HG03280 (cell line): ENCODE measurements around the gene CCDC195.
"Not testable (repeated sequence)": the region's sequence is repeated elsewhere in the genome, so short reads cannot be mapped to it uniquely, and the experiment has no call there.

ENCODE experiments used
- ATAC-seq: cut with Tn5 transposase; IDR thresholded peaks from one replicate; pipeline ENCODE4 v1.9.1; 2021; ENCODE audit warnings: mild to moderate bottlenecking, moderate library complexity; ENCODE audit not compliant: unreplicated experiment

CCDC195 gene

DNA sequence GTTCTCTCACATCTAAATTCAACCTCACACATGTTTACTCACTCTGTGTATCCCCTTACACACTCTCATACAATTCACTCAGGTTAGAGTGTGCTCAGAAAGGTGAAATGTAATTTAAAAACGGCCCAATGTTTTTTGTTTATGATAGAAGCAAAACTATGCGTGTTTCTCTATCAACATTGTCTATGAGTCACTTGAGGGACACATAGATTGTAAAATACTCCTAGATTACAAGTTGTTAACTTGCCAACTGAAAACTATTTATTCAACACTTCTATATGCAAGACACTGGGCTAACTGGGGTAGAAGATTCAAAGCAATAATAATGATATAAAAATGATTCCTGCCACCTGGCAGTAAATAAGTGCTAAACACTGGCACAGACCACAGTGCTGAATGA, 24.6 kb downstream of the CCDC195 start:
- ATAC-seq = no peak

DNA sequence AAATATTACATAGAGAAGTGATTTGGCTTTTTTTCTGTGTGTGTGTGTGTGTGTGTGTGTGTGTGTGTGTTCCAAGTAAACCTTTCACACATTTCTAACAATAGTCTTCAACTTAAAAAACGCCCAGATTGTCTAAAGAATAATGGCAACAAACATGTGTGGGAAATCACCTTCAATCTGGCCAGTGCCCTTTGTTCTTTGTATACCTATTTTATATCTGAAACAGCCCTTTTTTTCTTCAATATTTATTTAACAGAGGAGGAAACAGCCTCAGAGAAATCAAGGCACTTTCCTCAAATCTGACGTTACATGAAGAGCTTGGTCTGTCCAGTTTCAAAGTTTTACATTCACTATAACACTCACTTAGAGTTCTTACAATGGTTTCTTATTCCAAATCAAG, 25.3 kb downstream of the CCDC195 start:
- no peak for ATAC-seq

DNA sequence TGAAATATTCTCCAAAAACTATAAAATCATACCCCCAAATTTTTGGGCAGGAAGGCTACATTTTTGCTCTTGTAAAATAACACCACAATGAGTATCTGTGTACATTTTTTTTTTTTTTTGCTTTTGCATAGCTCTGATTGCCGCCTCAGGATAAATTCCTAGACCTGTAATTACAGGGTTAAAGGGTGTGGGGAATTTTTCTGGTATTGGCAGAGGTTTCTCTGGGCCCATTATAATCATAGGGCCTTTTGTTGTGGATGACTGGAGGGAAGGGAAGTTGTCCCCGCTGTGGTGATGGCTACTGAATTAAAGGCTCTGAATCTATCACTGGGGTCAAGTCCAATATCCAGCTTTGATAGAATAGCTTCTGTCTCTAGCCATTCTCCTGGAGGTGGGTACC, 26.6 kb downstream of the CCDC195 start:
- ATAC-seq = no peak

DNA sequence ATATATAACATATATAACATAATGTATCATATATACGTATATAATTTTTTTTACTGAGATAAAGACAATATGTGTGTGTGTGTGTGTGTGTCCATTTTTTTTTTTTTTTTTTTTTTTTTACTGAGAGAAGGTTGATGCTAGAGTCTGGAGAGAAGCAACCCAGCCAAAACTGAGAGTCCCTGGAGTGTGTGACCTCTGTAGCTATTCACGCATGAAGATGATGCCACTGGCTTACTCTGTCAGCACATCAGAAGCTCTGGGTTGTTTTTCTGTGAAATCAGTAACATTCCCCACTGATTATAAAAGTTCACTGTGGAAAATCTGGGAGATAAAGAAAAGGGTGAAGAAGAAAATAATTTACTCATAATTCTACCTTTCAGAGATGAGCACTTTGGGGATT, 27.2 kb downstream of the CCDC195 start:
- ATAC-seq = no peak

DNA sequence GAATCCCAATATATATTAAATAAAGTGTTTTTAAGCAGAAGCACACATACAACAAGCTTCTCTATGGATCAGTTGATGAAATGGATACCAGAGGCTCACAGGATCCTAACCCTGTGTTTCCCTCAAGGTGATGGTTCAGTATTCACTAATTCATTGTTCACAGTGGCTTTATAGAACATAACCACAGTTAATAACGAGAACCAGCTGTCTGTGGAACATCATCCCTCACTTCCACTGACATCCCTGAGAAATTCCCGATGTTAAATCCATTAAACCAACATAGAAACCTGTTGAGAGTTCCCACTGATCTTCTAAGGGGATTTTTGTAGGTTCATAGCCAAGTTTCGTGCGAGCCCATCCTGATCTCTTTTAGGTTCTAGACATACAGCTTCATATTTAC, 29.0 kb downstream of the CCDC195 start:
- ATAC-seq = no peak

DNA sequence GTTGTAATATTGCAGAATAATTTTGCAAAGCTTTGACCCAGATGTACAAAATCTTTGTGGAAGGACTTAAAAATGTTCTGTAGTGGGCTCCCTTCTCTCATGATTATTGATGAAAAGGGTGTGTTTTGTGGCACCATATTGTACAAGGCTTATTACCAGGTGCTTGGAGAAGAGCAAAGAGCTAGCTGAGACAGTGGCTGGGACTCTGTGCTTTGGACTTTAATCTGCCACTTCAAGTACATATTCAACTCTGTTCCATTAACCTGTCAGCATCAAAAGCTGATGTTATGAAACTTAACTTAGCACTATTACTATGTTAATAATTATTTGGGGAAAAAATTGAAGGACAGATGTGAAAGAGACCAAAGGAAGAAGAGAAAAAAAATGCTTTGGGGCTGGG, 31.0 kb downstream of the CCDC195 start:
- ATAC-seq = no peak

DNA sequence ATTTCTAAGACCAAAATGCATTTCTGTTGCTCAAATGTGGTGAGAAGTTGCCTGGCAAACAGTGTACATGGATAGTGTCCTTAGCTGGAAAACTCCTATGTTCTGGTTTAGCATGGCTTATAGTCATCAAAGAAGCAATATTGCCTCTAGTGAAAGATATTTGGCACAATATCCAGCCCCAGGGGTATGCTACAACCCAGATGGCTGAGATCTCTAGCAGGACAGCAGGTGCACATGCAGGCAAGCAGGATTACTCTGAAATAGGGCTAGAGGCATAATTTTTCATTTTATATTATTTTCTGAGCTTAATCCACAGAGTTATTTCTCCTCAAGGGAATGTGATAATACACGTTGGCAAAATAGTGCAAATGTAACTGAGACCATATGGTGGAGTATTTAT, 34.0 kb downstream of the CCDC195 start:
- ATAC-seq = no peak

DNA sequence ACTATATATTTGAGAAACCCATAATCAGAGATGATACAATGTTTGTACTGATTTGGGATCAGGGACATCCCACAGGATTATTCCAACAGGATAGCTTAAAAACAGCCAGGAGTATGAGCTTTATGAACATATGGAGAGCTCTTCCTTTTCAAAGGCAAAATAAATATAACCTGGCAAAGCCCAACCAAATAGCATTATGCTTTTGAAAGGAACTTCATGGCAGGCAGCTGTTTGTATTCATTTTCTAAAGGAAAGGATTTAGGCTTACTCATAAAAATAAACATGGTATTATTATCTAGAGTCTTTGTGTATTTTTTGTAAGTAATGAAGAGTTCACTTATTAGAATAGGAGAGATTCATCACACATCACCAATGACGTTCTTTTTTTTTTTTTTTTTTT, 44.4 kb downstream of the CCDC195 start:
- no peak for ATAC-seq

DNA sequence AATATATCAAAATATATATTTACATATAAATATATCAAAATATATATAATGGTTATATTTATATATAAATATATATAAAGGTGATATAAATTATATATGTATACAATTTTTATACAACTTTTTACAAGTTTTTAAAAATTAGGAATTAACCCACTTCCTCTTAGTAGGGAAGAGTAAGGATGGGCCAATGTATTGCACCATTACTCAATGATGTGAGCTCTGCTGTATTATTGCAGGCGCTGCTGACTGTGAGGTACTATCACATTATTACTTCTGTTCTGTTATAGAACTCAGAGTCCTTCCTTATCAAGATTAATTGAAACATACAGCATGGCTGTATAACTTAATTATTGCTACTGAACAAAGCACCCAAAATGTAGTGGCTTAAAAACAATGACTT, 46.0 kb downstream of the CCDC195 start:
- no peak for ATAC-seq

DNA sequence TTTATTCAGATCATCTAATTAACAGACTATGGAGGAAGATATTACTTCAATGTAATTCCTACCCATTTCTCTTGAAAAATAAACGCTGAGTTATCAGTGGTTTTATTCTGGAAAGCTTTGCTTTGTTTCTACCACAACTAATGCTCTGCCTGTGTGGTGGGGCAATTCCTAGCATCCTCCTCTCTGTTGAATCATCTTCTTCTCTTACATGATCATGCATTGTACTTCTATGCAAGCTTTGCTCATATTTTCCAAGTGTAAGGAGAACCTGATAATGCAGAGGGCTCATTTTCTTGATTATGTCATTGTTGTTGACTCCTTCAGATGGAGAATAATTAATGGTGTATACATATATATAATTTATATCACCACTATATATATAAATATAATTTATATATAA, 46.7 kb downstream of the CCDC195 start:
- ATAC-seq = no peak

DNA sequence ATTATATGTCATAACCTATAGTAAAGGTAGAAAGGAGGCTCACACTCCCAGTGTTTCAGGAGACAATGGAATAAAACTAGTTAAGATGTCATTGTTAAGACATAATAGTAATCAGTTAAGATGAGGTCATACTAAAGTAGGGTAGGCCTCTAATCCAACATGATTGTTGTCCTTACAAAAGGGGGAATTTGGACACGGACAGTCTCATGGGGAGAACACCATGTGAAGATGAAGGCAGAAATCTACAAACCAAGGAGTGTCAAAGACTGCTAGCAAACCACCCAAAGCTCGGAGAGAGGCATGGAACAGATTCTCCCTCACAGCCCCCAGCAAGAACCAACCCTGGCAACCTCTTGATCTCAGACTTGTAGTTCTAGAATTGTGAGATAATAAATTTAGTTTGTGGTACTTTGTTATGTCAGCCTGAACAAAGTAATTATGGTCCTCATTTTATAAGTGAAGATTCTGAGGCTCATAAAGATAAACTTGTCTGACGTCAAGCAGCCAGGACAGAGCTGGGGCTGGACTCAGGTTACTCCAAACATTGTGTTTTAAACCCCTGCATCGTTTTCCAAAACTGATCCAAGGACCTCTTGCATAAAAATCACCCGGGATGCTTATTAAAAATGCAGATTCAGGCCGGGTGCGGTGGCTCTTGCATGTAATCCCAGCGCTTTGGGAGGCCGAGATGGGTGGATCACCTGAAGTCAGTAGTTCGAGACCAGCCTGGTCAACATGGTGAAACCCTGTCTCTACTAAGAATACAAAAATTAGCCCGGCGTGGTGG, 47.8 kb downstream of the CCDC195 start:
- no peak for ATAC-seq

DNA sequence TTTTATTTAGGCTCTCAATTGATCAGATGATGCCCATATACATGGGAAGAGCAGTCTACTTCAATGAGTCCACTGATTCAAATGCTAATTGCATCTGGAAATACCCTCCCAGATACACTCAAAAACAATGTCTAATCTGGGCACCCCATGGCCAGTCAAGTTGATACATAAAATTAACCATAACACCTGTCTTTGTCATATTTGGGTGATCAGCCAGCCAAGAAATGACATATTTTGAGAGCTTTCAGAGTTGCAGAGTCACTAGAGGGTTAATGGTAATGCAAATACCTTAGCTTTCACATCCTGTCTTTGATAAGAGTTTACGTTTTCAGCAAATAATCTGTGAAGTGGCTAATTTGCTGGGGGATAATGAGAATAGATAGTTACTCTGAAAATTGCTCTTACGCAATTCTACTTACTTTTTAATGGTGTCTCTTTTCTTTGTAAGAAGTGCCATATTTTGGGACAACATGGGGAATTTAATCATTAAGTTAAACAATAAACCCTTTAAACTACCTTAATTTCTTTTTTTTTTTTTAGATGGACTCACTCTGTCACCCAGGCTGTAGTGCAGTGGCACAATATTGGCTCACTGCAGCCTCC, 49.1 kb downstream of the CCDC195 start:
- peak; percentile 94 for ATAC-seq

DNA sequence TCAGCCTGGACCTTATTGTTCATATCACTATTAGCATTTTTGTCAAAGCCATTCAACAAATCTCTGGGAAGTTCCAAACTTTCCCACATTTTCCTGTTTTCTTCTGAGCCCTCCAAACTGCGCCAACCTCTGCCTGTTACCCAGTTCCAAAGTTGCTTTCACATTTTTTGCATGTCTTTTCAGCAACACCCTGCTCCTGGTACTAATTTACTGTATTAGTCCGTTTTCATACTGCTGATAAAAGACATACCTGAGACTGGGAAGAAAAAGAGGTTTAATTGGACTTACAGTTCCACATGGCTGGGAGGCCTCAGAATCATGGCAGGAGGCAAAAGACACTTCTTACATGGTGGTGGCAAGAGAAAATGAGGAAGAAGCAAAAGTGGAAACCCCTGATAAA, 52.8 kb downstream of the CCDC195 start:
- ATAC-seq = not testable (repeated sequence)

DNA sequence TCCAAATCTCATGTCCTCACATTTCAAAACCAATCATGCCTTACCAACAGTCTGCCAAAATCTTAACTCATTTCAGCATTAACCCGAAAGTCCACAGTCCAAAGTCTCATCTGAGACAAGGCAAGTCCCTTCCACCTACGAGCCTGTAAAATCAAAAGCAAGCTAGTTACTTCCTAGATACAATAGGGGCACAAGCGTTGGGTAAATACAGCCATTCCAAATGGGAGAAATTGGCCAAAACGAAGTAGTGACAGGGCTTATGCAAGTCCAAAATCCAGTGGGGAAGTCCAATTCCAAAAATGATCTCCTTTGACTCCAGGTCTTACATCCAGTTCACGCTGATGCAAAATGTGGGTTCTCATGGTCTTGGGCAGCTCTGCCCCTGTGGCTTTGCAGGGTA, 54.5 kb downstream of the CCDC195 start:
- not testable (repeated sequence) for ATAC-seq

DNA sequence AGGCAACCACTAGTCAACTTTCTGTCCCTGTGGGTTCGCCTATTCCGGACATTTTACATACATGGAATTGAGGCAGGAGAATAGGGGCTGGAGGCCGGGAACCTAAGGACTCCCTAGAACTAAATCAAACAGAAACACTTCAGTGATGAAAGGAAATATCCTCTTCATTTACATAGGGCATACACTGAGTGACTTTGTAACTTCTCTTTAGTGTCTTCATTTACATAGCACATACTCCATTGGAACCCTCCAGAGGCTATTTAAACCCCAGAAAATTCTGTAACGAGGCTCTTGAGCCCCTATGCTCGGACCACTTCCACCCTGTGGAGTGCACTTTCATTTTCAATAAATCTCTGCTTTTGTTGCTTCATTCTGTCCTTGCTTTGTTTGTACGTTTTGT, 56.5 kb downstream of the CCDC195 start:
- ATAC-seq = no peak

DNA sequence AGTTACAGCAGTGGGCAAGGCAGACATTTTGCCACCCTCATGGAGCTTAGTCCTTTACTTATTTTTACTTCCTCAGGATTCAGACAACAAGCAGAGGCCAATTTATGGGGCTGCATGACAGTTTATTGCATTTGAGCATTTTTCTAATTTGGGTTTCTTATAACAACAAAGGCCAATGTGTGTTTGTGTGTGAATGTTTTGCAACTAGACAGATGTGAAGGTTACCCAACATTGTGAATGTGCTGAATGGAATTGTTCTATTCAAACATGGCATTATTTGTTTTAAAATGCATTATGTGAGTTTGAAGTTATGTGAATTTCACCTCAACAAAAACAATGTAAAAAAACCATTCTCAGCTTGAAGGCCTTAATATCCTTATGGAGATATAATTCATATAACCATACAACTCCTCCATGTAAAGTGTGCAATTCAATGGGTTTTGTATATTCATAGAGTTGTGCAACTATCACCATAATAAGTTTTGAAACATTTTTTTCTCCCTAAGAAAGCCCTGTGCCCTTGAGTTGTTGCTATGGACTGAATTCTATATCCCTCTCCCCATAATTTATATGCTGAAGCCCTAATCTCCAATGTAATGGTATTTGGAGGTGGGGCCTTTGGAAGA, 57.3 kb downstream of the CCDC195 start:
- ATAC-seq = no peak

DNA sequence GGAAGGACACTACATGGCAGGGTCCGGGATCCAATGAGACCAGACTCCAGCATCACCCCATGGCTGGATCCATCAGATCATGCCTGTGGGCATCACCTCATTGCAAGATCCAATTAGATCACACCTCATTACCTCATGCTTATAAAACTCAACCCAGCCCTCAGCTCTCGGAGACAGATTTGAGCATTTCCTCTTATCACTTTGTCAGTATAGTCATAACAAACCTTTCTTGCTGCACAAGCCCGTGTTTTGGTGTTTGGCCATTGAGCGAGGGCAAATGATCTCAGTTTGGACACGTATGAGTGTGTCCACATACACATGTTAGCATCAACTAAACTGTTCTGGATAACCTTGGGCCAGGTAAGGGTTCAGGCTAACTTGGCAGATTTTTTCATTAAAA, 58.8 kb downstream of the CCDC195 start:
- no peak for ATAC-seq

DNA sequence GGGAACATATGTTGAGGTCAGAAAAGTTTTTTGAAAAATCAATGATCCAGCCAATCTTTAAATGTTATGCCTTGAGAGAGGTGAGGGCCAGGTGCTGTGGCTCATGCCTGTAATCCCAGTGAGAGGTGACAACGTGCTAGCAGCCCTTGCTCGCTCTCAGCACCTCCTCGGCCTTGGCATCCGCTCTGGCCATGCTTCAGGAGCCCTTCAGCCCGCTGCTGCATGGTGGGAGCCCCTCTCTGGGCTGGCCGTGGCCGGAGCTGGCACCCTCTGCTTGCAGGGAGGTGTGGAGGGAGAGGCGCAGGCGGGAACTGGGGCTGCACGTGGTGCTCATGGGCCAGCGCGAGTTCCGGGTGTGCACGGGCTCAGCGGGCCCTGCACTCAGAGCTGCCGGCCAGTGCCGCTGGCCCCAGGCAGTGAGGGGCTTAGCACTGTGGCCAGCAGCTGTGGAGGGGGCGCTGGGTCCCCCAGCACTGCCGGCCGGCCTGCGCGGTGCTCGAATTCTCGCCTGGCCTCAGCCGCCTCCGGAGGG, 61.1 kb downstream of the CCDC195 start:
- no peak for ATAC-seq
